GM18505 (cell line): ENCODE measurements around the gene GSTK1.

Source experiments
- ATAC-seq: cut with Tn5 transposase; IDR thresholded peaks from one replicate; pipeline ENCODE4 v1.9.1; 2021; ENCODE audit not compliant: unreplicated experiment
- POLR2A ChIP-seq: IDR thresholded peaks from 4 replicates; pipeline ENCODE4 v1.6.1; 2011; ENCODE audit warnings: borderline replicate concordance; ENCODE audit not compliant: insufficient read depth, insufficient read length; ENCODE audit errors: extremely low read depth

Gene GSTK1

DNA sequence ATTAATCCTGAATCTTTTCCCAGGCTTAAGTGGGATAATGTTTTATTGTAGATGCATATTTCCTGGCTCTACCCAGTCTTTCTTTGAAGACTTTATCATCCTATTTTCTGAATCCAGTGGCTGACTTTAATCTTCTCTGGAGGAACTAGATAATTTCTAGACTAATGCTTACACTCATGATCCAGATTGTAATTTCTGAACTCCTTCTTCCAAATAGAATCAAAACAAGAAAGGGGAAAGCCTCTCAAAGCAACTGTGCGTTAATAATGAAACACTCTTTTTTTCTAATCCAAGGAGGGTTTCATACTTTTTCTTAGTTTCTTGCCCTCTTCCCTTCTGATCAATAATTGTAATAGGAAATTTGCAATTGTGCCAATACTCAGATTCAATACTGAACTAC is 8.0 kb downstream of the GSTK1 start:
- no peak for ATAC-seq
- TF ChIP-seq POLR2A, result no peak

DNA sequence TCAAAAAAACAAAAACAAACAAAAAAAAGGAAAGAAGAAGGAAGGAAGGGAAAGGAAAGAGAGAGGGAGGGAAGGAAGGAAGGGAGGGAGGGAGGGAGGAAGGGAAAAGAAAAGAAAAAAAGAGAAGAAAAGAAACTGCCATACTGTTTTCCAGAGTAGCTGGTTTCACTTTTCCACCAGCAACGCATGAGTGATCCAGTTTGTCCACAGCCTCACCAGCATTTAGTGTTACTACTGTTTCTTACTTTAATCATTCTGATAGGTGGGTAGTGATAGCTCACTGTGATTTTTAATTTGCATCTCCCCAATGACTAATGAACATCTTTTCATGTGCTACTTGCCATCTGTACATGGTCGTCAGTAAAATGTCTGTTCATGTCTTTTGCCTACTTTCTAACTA is 9.6 kb downstream of the GSTK1 start:
- ATAC-seq, result no peak
- TF ChIP-seq POLR2A, result no peak

DNA sequence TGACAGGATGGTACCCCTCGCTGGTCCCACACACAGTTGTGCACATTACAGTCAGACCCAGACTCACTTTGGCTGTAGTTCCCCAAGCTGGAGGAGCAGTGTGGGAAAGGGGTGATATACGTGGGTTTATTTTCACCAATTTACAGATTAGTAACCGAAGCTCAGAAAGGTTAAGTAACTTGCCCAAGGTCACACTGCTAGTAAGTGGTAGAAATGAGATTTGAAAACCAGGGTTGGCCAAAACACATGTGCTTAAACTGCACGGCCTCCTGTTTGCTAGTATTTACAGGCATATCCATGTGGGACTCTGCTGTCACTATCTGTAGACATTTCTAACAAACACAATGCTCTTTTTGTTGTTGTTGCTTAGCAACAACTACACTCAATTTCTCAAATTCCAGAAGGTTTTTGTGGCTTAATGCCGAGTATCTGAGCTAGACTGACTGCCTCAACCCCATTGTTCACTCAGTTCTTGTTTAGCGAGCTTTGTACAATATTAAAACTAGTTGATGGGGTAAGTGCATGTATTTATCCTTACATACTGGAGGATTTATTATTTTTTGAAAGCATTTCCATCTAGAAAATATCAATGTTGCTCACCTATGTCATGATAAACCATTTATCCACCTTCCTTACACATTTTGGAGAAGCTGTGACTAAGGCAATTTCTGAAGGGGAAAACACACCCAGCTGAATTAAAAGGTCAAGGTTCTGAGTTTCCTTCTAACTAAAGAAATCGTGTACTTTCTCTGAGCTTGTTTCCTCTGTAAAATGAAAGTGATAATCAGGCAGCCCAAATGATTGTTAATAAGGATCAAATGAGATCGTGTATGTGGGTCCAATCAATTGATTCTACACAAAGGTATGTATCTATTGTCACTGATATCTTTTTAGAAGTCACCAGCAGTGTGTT is 16.2 kb downstream of the GSTK1 start:
- TF ChIP-seq POLR2A, result no peak
- ATAC-seq, result no peak

DNA sequence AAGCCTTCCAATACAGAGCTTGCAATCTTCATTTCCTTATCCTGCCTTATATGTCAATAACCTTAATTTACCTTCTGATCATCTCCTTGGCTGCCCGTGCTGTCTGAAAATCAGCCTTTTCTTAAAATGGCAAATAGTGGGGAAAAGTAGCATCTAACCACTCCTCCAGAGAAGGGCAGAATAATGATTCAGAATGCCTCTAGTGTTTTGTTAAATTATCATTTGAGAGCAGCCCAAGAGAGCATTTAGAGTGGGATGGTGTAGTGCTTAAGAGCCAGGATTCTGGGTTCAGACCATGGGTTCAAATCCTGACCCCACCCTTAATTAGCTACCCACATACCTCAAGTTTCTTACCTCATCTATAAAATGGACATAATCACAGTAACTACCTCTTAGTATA is 16.9 kb downstream of the GSTK1 start:
- no peak for TF ChIP-seq POLR2A
- no peak for ATAC-seq

DNA sequence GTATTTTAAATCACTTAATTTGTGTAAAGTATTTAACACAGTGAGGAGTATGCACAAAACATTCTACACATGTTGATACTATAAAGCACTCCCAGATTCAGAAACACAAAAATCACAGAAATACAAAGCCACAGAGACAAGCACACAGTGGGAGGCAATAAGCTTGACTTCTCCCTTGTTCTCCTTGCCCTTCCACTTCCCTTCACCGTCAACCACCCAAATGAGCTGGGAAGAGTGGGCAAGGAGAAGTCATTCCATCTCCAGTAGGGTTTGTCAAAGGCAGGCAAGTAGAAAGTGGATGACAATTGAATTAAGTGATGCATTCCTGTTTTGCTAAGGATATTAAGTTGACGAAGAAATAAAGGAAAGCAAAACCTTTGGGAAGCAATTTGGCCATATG is 17.3 kb downstream of the GSTK1 start:
- TF ChIP-seq POLR2A, result no peak
- ATAC-seq, result no peak

DNA sequence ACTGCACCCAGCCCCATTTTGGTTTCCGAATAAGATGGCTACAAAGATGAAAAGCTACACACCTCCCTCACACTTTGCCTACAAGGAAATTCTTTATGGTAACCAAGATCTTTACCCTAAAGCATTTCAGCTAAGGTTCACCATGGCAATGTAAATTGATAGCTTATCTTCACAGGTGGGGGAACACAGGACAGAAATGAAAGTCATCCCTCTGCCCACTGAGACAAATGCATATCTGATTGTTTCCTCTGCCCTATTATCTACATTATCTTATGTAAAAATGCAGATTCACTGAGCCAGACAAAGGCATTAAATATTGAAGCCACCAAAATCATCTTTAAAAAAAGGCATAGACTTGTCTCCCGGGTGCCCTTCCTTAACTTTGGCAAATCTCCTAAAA is 18.3 kb downstream of the GSTK1 start:
- no peak for ATAC-seq
- no peak for TF ChIP-seq POLR2A

DNA sequence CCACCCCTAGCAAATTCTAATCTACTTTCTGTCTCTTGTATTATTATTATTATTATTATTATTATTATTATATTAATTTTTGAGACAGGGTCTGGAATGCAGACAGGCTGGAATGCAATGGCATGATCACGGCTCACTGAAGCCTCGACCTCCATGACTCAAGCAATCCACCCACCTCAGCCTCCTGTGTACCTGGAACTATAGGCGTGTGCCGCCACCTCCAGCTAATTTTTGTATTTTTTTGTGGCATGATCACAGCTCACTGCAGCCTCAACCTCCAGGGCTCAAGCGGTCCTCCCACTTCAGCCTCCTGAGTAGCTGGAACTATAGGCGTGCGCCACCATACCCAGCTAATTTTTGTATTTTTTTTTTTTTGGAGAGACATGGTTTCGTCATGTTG is 18.9 kb downstream of the GSTK1 start:
- no peak for ATAC-seq
- TF ChIP-seq POLR2A, result no peak

DNA sequence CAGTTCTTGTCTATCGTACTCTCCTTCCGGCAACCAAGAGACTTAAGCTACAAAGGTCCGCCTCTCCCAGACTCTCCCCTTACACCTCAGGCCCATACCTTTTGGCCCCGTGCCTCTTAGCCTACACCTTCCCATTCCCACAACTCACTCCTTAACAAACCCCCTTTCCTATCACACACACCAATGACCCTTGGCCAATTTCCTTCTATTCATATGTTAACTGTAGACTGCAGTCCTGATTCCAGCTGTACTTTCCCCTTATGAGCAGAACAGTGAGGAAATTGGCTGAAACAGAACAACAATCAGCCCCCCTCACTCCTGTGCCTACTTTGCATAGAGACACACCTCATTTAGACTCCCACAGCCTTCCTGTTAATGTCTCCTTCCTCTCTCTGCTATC is 20.1 kb downstream of the GSTK1 start:
- no peak for TF ChIP-seq POLR2A
- no peak for ATAC-seq

DNA sequence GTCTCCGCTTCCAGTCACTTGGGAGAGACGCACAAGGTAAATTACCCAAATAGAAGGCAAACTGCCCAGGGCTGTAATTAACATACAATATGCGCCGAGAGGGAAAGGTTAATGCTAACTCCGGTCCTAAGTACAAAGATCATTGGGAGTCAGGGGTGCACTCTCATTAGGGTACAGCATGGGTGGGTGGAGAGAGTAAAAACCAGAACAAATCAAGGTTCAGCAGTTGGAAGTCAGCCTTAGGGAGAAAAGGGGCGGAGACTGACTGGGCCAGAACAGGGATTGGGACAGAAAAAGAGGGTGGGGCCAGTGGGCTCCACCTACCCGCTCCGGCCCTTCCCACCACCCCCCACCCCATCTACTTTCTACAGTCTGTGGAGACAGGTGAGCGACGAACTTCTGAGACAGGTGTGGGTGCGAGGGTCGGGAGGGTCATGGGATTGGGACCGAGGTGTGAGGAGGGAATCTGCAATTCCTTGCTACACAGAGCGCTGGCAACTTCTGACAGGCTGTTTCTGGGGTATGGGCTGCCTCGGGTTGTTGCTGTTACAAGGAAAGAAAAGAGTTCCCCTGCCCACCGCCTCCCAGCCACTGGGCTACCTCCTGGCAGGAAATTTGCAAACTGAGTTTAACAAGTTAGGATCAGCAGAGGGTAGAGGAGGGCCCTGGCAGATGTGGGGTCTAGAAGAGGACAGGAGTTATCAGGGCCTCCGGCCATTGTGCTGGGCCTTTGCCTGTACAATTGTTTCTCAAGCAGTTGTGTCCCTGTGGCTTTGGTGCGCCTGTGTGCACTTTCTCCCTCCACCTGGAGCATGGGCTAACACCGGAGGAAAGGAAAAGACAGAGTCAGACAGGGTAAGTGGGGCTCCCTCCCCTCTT is 21.6 kb downstream of the GSTK1 start, which contains the start of gene TMEM139:
TMEM139 (plus strand) TSS at position 368 of the 879 bp plus-strand sequence. CDS start 1,000 bp downstream, outside the sequence.
- no peak for TF ChIP-seq POLR2A
- no peak for ATAC-seq

DNA sequence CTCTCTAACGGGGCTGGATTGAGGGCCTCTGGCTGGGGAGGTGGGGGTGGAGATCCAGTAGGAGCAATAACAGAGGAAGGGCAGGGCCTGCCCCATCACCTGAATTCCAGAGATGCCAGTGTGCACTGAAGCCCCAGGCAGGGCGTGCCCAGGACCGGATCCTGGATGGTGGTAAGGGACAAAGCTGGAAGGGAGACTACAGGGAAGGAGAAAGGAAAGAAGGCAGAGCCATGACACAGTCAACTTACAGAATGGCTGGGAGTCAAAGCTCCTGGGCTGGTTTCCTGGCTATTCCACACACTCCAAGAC is 22.2 kb downstream of the GSTK1 start:
- TF ChIP-seq POLR2A, result no peak

DNA sequence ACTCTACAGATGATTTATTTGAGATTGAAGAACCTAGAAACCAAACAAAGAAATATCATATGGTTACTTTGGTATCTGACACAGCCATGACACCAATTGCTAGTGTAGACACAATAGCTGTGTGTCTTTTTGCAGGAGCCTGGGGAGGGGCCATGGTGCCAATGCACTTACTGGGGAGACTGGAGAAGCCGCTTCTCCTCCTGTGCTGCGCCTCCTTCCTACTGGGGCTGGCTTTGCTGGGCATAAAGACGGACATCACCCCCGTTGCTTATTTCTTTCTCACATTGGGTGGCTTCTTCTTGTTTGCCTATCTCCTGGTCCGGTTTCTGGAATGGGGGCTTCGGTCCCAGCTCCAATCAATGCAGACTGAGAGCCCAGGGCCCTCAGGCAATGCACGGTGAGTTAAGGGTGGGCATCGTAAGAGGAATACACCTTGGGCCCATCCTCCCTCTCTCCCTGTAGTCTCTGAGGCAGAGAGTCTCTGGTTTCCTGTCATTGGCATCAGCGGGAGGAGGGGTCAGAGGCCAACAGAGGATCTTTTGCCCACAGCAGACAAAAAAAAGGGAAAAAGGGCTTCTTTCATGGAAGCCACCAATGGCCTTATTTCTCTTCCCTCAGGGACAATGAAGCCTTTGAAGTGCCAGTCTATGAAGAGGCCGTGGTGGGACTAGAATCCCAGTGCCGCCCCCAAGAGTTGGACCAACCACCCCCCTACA is 22.7 kb downstream of the GSTK1 start:
- no peak for ATAC-seq
- TF ChIP-seq POLR2A, result no peak

More for the DNA sequence above, 22.2 kb downstream of the GSTK1 start:
- no peak for ATAC-seq

DNA sequence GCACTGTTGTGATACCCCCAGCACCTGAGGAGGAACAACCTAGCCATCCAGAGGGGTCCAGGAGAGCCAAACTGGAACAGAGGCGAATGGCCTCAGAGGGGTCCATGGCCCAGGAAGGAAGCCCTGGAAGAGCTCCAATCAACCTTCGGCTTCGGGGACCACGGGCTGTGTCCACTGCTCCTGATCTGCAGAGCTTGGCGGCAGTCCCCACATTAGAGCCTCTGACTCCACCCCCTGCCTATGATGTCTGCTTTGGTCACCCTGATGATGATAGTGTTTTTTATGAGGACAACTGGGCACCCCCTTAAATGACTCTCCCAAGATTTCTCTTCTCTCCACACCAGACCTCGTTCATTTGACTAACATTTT is 23.3 kb downstream of the GSTK1 start:
- TF ChIP-seq POLR2A, result no peak
- no peak for ATAC-seq

DNA sequence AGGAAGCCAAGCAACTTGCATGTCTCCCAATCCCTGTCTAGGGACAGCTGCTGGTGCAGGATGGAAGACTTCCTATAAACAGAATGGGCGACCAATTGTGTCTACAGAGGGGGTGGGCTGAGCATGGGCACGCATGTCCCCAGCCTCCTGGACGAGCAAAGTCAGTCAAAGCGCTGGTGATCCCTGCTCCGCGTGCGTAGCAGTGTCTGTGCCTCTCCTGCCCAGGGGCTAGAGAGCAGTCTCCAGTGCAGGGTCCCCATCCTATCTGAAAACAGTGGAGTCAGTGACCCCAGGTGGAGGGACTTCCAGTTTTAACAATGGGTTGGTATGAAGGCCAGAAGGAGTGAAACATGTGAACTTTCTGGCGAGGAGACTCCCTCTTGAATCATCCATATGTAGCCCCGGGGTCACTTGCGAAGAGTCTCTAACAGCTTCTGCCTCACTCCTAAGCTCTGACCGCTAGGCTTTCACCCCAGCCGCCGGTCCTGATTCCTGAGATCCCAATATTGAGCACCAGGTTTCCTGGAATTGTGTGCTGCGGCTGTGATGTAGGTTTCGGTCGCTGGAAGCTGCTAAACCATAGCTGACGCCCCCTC is 24.2 kb downstream of the GSTK1 start:
- no peak for ATAC-seq
- TF ChIP-seq POLR2A, result no peak
